GM12878 (cell line): Measurements from ENCODE around the gene DMD. TPM values are rescaled to one million over a fixed set of nuclear protein-coding genes. Genes with fewer than 3 reads are reported as not detected.

Source experiments
- ATAC-seq: fragments of 200-7000 bp; cut with Tn5 transposase; 3 replicates; pipeline ENCODE4 v1.9.1; 2020; ENCODE audit warnings: mild to moderate bottlenecking, moderate library complexity
- BruUV-seq: library from RNA; stranded (reverse); fragments of 400-500 nt; replicated peaks from 2 replicates; lab custom pipeline; 2021; lab: Mats Ljungman, UMichigan
- CTCF ChIA-PET: fragments of 300-600 bp; sonication (Branson Sonifier 250); formaldehyde crosslinking; extraction: SDS; loops from one replicate; lab custom pipeline; 2021; ENCODE audit warnings: inconsistent platforms; lab: Yijun Ruan, JAX
- POLR2A ChIA-PET: fragments of 350-600 bp; formaldehyde crosslinking; extraction: SDS; loops from one replicate; lab custom pipeline; 2021; ENCODE audit warnings: inconsistent platforms; lab: Charles Lee
- RAD21 ChIA-PET: fragments of 300-600 bp; sonication (Branson Sonifier 250); formaldehyde crosslinking; loops from one replicate; lab custom pipeline; 2023; ENCODE audit warnings: antibody characterized with exemption; ENCODE audit not compliant: unreplicated experiment; lab: Charles Lee
- SMC1A ChIA-PET: fragments of 300-600 bp; sonication (Branson Sonifier 250); formaldehyde crosslinking; loops from one replicate; lab custom pipeline; 2023; ENCODE audit not compliant: unreplicated experiment, uncharacterized antibody; lab: Charles Lee
- DNase-seq: peaks from one replicate; pipeline ENCODE4 v3.0.0-alpha.2; 2011; ENCODE audit warnings: low read depth, low spot score
- FAIRE-seq: peaks from 3 replicates; lab custom pipeline; 2011; peaks lifted over from hg19 to GRCh38; lab: Jason Lieb, UNC
- H2AFZ ChIP-seq: 2 replicates; pipeline ENCODE4 v1.6.0; 2011; ENCODE audit warnings: low read depth, low read length, control low read depth; ENCODE audit not compliant: control insufficient read depth
- H3K27ac ChIP-seq: 2 replicates; pipeline ENCODE4 v1.5.1; 2011; ENCODE audit warnings: control low read depth; ENCODE audit not compliant: control insufficient read depth, insufficient read depth
- H3K27me3 ChIP-seq, 2 experiments: replicated peaks in 1 of 2; 2 replicates each; pipeline versions ENCODE4 v1.6.0 to v1.6.1; 2011; ENCODE audit warnings: low read length in 1 of 2; ENCODE audit not compliant: control insufficient read depth in 2 of 2, insufficient read depth in 2 of 2
- H3K36me3 ChIP-seq, 2 experiments: 2 replicates each; pipeline ENCODE4 v1.5.1; 2011; ENCODE audit warnings: low read length in 1 of 2; ENCODE audit not compliant: control insufficient read depth in 2 of 2, insufficient read depth in 2 of 2
- H3K4me1 ChIP-seq: 2 replicates; pipeline ENCODE4 v1.6.1; 2011; ENCODE audit warnings: mild to moderate bottlenecking, low read length, moderate library complexity, mixed read lengths; ENCODE audit not compliant: control insufficient read depth, insufficient read depth
- H3K4me2 ChIP-seq: 2 replicates; pipeline ENCODE4 v1.6.0; 2011; ENCODE audit warnings: control low read depth; ENCODE audit not compliant: control insufficient read depth, insufficient read depth
- H3K4me3 ChIP-seq: fragments of 200-600 bp; sonication (generic); 2 replicates; pipeline ENCODE4 v1.5.1; 2016
- H3K79me2 ChIP-seq: 2 replicates; pipeline ENCODE4 v1.6.0; 2011; ENCODE audit warnings: low read length; ENCODE audit not compliant: control insufficient read depth, insufficient read depth
- H3K9ac ChIP-seq: 2 replicates; pipeline ENCODE4 v1.8.0; 2011; ENCODE audit warnings: low read length, control low read depth, mixed read lengths; ENCODE audit not compliant: control insufficient read depth, insufficient read depth
- H3K9me3 ChIP-seq: replicated peaks from 3 replicates; pipeline ENCODE4 v1.5.1; 2011; ENCODE audit warnings: mild to moderate bottlenecking, low read length; ENCODE audit not compliant: control insufficient read depth, insufficient read depth
- H4K20me1 ChIP-seq: 2 replicates; pipeline ENCODE4 v1.6.0; 2011; ENCODE audit not compliant: control insufficient read depth, insufficient read depth
- ASH2L ChIP-seq: fragments of 300-600, 200-600 bp; sonication (generic); IDR thresholded peaks from 2 replicates; pipeline ENCODE4 v1.6.1; 2017; ENCODE audit warnings: low read depth, mild to moderate bottlenecking, borderline replicate concordance
- ESRRA ChIP-seq: IDR thresholded peaks from 2 replicates; pipeline ENCODE4 v1.6.1; 2012; ENCODE audit warnings: mild to moderate bottlenecking, low read length, improper control_type of control experiment
- HDAC6 ChIP-seq: fragments of 200-600 bp; sonication (generic); IDR thresholded peaks from one replicate; pipeline ENCODE4 v1.8.0; 2017; ENCODE audit warnings: antibody characterized with exemption; ENCODE audit not compliant: unreplicated experiment
- NBN ChIP-seq: fragments of 450-650 bp; IDR thresholded peaks from 2 replicates; pipeline ENCODE4 v1.6.1; 2016
- PAX5 ChIP-seq: IDR thresholded peaks from 2 replicates; pipeline ENCODE4 v1.6.1; 2011; ENCODE audit warnings: low read depth, low read length, borderline replicate concordance
- SMARCA5 ChIP-seq: fragments of 450-650 bp; IDR thresholded peaks from 2 replicates; pipeline ENCODE4 v1.6.1; 2017; ENCODE audit warnings: mild to moderate bottlenecking
- SMC3 ChIP-seq: IDR thresholded peaks from 2 replicates; pipeline ENCODE4 v1.6.1; 2011; ENCODE audit warnings: low read length, improper control_type of control experiment, borderline replicate concordance
- SUPT20H ChIP-seq: IDR thresholded peaks from 2 replicates; pipeline ENCODE4 v1.6.1; 2011; ENCODE audit warnings: low read depth, mild to moderate bottlenecking, low read length, moderate library complexity, borderline replicate concordance; ENCODE audit not compliant: control insufficient read depth
- USF1 ChIP-seq: IDR thresholded peaks from 2 replicates; pipeline ENCODE4 v1.6.1; 2011; ENCODE audit warnings: borderline replicate concordance, low read depth, mild to moderate bottlenecking, moderate library complexity, mixed read lengths, low read length; ENCODE audit not compliant: insufficient read depth; ENCODE audit errors: extremely low read length
- ZBTB4 ChIP-seq: fragments of 450-650 bp; formaldehyde crosslinking; IDR thresholded peaks from 2 replicates; pipeline ENCODE4 v1.4.0; 2022; ENCODE audit warnings: mild to moderate bottlenecking, moderate library complexity
- ZNF687 ChIP-seq: fragments of 450-650 bp; IDR thresholded peaks from 2 replicates; pipeline ENCODE4 v1.6.1; 2017; ENCODE audit warnings: mild to moderate bottlenecking, moderate library complexity
- ZZZ3 ChIP-seq: IDR thresholded peaks from 2 replicates; pipeline ENCODE4 v1.6.1; 2011; ENCODE audit warnings: low read depth; ENCODE audit not compliant: control insufficient read depth, insufficient read length
- WGBS: methylation state at CpG from one replicate; pipeline ENCODE4 v1.1.6; 2016; ENCODE audit warnings: low lambda C conversion rate; ENCODE audit not compliant: insufficient replicate concordance, insufficient coverage; ENCODE audit errors: missing lambda C conversion rate; 5-methylcytosine and 5-hydroxymethylcytosine counted together
- in situ Hi-C: fragments of 300-500 bp; cut with MboI; formaldehyde crosslinking; loops from 9 replicates; pipeline ENCODE4 v1.14.3; 2018; ENCODE audit warnings: mixed read lengths
- intact Hi-C: fragments of 100-400 bp; cut with micrococcal nuclease; formaldehyde crosslinking; loops from one replicate; pipeline ENCODE4 v1.14.2; 2022; ENCODE audit not compliant: unreplicated experiment
- polyA plus RNA-seq, 11 experiments: library from polyadenylated mRNA; depleted of rRNA in 4 of 11; unstranded in 6 of 11; stranded (reverse) in 5 of 11; fragments of >200 nt; fragmentation: Nextera tagmentation in 4 of 11; fragmentation: Illumina TruSeq in 1 of 11; extraction: Ambion mirVana in 4 of 11; extraction: Trizol in 1 of 11; gene quantifications; 1 replicate in 1 of 11; 2 replicates in 10 of 11; pipeline versions ENCODE4 v1.2.1 to v1.2.3, GENCODE V29; 2011 to 2016; ENCODE audit warnings: inconsistent platforms in 2 of 11, missing spikeins in 2 of 11, low read depth in 1 of 11
- total RNA-seq, 4 experiments: library from RNA; depleted of rRNA in 3 of 4; stranded (reverse); fragments of >200 nt in 3 of 4; fragmentation: Illumina TruSeq in 1 of 4; extraction: Trizol in 1 of 4; gene quantifications; 2 replicates each; pipeline versions ENCODE4 v1.2.1 to v1.2.3, GENCODE V29; 2013 to 2021

DMD gene
- total and polyA plus RNA-seq, 10 of the 15 experiments (the other 5 are each of a cell fraction or from before 2014, with no cell fraction given), result 1.4 to 24.3 (median 4.3) TPM

- Histone ChIP-seq H3K4me2 (no peak overlapping the region), H2AFZ (no peak overlapping the region), H3K27me3 (no peaks in the 10 kb centered on the region), H3K79me2 (no peaks in the 10 kb centered on the region), H3K27ac (no peak overlapping the region), H3K4me3 (no peak overlapping the region), H3K4me1 (no peaks in the 10 kb centered on the region), H4K20me1 (no peaks in the 10 kb centered on the region), H3K36me3 (no peaks in the 10 kb centered on the region), H3K9ac (no peak overlapping the region), H3K9me3 (no peaks in the 10 kb centered on the region)
- CTCF ChIA-PET, result no interaction called here
- ATAC-seq (no peak), FAIRE-seq (no peak), DNase-seq (no peak)
- 33% methylated on average over 2 of the region's 2 CpGs for WGBS
- POLR2A ChIA-PET, result no interaction called here
- BruUV-seq, result no TSS peak
- intact Hi-C loops, result no loop called here
- SMC1A ChIA-PET, result interaction anchor here (1.2 kb wide), 1 partner anchor 89 kb away, joined by 3 read pairs; no protein-coding TSS in a partner anchor
- RAD21 ChIA-PET, result no interaction called here
- TF ChIP-seq HDAC6 (no peak), SMC3 (no peak), USF1 (no peak), SUPT20H (no peak), ASH2L (no peak), ZNF687 (no peak), ZBTB4 (CRISPR knock-in tag) (no peak), PAX5 (no peak), ESRRA (no peak), ZZZ3 (no peak), NBN (no peak), SMARCA5 (no peak)
- TF ChIP-seq, all 136 proteins: peak for 0
- in situ Hi-C loops, result no loop called here
These were observed 638.7 kb downstream of the DMD start for GRCh38 chrX:32572644-32573043.
